Lower lobe of right lung (tissue), 2 donors: ENCODE data around the gene CDK4. TPM values are rescaled to one million over a fixed set of nuclear protein-coding genes. Genes with fewer than 3 reads are reported as not detected.

Experiments used
- ATAC-seq, 2 donors: fragments of 200-7000 bp; cut with Tn5 transposase; one replicate each; pipeline ENCODE4 v1.9.1; 2020 to 2022; ENCODE audit warnings: mild to moderate bottlenecking in 2 of 2, moderate library complexity in 2 of 2
- DNase-seq: peaks from one replicate; pipeline ENCODE4 v3.0.0-alpha.2; 2020
- H3K27ac ChIP-seq: fragments of 200-600 bp; one replicate; pipeline ENCODE4 v1.8.0; 2022
- H3K27me3 ChIP-seq: fragments of 200-600 bp; one replicate; pipeline ENCODE4 v1.8.0; 2022; ENCODE audit warnings: low read depth
- H3K36me3 ChIP-seq: fragments of 200-600 bp; one replicate; pipeline ENCODE4 v1.8.0; 2022; ENCODE audit warnings: mild to moderate bottlenecking
- H3K4me1 ChIP-seq: fragments of 200-600 bp; one replicate; pipeline ENCODE4 v1.8.0; 2022
- H3K4me3 ChIP-seq: fragments of 200-600 bp; one replicate; pipeline ENCODE4 v1.8.0; 2022; ENCODE audit warnings: mild to moderate bottlenecking
- H3K9me3 ChIP-seq: fragments of 200-600 bp; one replicate; pipeline ENCODE4 v1.8.0; 2022
- intact Hi-C: fragments of 100-400 bp; cut with DNase I; formaldehyde crosslinking; loops from one replicate; pipeline ENCODE4 v1.11.0; 2022
- total RNA-seq: library from RNA; stranded (reverse); fragmentation: NEBNext Ultra II Directional; extraction: Animal tissue kit (Norgen Biotek cat#: 25700); gene quantifications from one replicate; pipeline ENCODE4 v1.2.1, GENCODE V29; 2021
- TF ChIP-seq, protein P1 (sequence below): fragments of 200-600 bp; IDR thresholded peaks from one replicate; pipeline ENCODE4 v1.8.0; 2022; ENCODE audit warnings: antibody characterized with exemption, mild to moderate bottlenecking
- donor health status: DM: no; HTN: yes; CAD: no; lungs with severe emphysema.

The CDK4 gene
- total RNA-seq, 1 donor from 2014 or later = 68.4 TPM

DNA sequence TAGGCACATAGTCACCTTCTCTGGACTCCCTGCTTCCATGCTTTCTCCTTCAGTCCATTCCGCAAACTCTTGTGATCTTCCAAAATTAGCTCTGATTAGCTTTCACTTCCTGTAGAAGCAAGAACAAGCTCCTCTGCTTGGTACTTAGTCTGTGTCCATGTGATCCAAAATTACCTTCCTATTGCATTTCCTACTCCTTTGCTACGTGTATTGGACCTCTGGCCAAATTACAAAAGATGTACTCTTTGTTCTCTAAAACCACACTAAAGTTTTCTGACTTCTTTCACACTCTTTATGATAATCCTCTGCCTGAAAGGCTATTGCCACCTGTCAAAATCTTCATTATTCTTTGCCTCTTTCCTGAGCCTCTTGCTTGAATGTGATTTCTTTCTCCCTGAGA, 29.7 kb upstream of the CDK4 start:
- ATAC-seq (no peak), DNase-seq (no peak)
- H3K27me3 ChIP-seq = no peaks in the 10 kb centered on the region
- intact Hi-C loops = no loop called here
- peaks cover 27% of the 10 kb centered on the region for H3K36me3 ChIP-seq
- no peak overlapping the region for H3K4me3 ChIP-seq
- H3K4me1 ChIP-seq = peaks cover 35% of the 10 kb centered on the region
- no peaks in the 10 kb centered on the region for H3K9me3 ChIP-seq
- H3K27ac ChIP-seq = peak overlapping the region; percentile 74
- TF ChIP-seq, protein P1, sequence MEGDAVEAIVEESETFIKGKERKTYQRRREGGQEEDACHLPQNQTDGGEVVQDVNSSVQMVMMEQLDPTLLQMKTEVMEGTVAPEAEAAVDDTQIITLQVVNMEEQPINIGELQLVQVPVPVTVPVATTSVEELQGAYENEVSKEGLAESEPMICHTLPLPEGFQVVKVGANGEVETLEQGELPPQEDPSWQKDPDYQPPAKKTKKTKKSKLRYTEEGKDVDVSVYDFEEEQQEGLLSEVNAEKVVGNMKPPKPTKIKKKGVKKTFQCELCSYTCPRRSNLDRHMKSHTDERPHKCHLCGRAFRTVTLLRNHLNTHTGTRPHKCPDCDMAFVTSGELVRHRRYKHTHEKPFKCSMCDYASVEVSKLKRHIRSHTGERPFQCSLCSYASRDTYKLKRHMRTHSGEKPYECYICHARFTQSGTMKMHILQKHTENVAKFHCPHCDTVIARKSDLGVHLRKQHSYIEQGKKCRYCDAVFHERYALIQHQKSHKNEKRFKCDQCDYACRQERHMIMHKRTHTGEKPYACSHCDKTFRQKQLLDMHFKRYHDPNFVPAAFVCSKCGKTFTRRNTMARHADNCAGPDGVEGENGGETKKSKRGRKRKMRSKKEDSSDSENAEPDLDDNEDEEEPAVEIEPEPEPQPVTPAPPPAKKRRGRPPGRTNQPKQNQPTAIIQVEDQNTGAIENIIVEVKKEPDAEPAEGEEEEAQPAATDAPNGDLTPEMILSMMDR = no peak

DNA sequence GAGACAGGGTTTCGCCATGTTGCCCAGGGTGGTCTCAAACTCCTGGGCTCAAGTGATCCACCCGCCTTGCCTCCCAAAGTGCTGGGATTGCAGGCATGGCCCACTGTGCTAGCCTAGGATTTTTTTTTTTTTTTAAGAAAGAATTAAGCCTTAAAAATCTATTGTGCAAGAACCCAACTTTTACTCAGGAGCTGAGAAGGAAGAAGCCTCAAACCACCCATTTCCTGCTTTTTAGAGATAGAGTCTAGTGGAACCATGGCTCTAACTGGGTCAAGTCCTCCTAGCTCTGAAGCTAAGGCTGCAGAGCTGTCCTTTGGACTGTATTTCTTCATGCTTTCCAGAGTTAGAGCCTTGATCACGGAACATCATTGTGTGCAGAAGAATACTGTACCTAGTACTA, 29.1 kb upstream of the CDK4 start:
- Histone ChIP-seq H3K4me3 (no peak overlapping the region), H3K9me3 (no peaks in the 10 kb centered on the region), H3K27me3 (no peaks in the 10 kb centered on the region), H3K27ac (peak overlapping the region; percentile 74), H3K36me3 (peaks cover 21% of the 10 kb centered on the region), H3K4me1 (peaks cover 35% of the 10 kb centered on the region)
- no peak for ATAC-seq
- intact Hi-C loops = no loop called here
- TF ChIP-seq, protein P1 = no peak
- DNase-seq = no peak

DNA sequence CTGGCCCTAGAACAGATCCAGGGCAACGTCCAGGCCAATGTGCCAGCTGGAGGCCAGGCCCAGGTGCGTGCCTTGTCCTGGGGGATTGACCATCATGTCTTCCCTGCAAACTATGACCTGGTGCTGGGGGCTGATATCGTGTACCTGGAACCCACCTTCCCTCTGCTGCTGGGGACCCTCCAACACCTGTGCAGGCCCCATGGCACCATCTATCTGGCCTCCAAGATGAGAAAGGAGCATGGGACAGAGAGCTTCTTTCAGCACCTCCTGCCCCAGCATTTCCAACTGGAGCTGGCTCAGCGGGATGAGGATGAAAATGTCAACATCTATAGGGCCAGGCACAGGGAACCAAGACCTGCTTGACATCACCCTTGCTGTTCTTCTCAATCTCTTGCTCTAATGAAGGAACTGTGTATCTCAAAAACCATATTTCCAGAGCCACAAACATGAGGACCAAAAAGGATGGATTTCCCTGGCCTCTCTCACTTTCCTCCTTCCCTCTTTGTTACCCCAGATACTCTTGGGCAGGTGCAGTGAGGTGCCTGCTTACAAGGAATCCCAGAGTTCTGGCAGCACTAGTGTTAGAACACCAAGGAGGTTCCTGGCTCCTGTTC, 28.3 kb upstream of the CDK4 start:
- DNase-seq (no peak), ATAC-seq (no peak)
- no peaks in the 10 kb centered on the region for H3K9me3 ChIP-seq
- H3K4me3 ChIP-seq = no peak overlapping the region
- no peak overlapping the region for H3K27ac ChIP-seq
- H3K4me1 ChIP-seq = peaks cover 35% of the 10 kb centered on the region
- intact Hi-C loops = no loop called here
- H3K27me3 ChIP-seq = no peaks in the 10 kb centered on the region
- H3K36me3 ChIP-seq = peaks cover 21% of the 10 kb centered on the region
- TF ChIP-seq, protein P1 = no peak

DNA sequence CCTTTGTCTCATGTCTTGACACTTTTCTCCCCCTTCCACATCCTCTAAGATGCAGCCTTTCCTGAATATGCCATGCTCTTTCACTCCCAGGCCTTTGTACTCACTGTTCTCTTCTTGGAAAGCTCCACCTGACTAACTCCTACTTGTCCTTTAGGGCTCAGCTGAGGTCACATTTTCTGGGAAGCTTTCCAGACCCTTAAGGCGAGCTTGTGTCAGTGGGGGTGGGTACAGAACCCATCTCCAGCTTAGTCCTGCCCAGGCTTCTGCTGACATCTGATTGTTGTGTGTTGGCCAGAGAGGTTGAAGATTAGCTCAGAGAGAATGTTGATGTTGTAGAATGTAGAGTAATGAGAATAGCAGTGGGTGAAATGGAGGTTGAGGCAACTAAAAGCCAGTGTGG, 27.6 kb upstream of the CDK4 start:
- DNase-seq = no peak

DNA sequence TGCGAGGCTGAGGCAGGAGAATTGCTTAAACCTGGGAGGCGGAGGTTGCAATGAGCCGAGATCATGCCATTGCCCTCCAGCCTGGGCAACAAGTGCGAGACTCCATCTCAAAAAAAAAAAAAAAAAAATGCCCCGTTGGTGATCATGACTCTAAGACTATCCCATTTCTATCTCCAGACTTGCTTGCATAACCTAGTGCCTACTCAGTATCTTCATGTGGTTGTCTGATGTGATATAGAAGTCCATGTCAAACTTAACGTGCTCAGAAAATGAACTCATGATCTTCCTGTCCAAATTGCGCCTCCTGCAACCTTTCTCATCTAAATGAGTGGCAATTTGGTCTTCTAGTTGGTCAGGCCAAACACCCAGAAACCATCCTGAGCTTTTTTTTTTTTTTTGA, 25.8 kb upstream of the CDK4 start:
- Histone ChIP-seq H3K4me1 (peaks cover 29% of the 10 kb centered on the region), H3K27me3 (no peaks in the 10 kb centered on the region), H3K27ac (no peak overlapping the region), H3K36me3 (peaks cover 10% of the 10 kb centered on the region), H3K4me3 (no peak overlapping the region), H3K9me3 (no peaks in the 10 kb centered on the region)
- intact Hi-C loops = no loop called here
- ATAC-seq (no peak), DNase-seq (no peak)
- TF ChIP-seq, protein P1 = no peak

More for the DNA sequence above, 27.6 kb upstream of the CDK4 start:
- TF ChIP-seq, protein P1 = no peak
- intact Hi-C loops = no loop called here
- Histone ChIP-seq H3K4me1 (peaks cover 35% of the 10 kb centered on the region), H3K36me3 (peaks cover 19% of the 10 kb centered on the region), H3K27me3 (no peaks in the 10 kb centered on the region), H3K27ac (no peak overlapping the region), H3K9me3 (no peaks in the 10 kb centered on the region), H3K4me3 (no peak overlapping the region)
- no peak for ATAC-seq
